Measurements from ENCODE around the gene DNAAF6. TPM values are rescaled to one million over a fixed set of nuclear protein-coding genes. Genes with fewer than 3 reads are reported as not detected.

Gene DNAAF6
- total RNA-seq, 1 experiment from 2014 or later = not detected

GRCh38 chrX:107213477-107213876 is 7.1 kb downstream of the DNAAF6 start:
- H3K36me3 Mint-ChIP-seq (ENCODE audit: insufficient read depth, unreplicated experiment) = no peaks in the 10 kb centered on the region
- ChIA-PET POLR2A (no interaction called here), CTCF (no interaction called here)
- no peak overlapping the region for H3K27ac Mint-ChIP-seq (ENCODE audit: unreplicated experiment)
- Histone ChIP-seq H3K4me1 (no peaks in the 10 kb centered on the region), H3K4me3 (ENCODE audit: low read depth, low read length) (no peak overlapping the region), H3K36me3 (ENCODE audit: control insufficient read depth, insufficient read depth, low read length) (no peaks in the 10 kb centered on the region), H3K9me3 (no peaks in the 10 kb centered on the region), H3K27me3 (replicated peaks; ENCODE audit: control insufficient read depth, insufficient read depth, low read length) (no peaks in the 10 kb centered on the region)
- H3K4me3 Mint-ChIP-seq (ENCODE audit: unreplicated experiment) = no peak overlapping the region
- no peak for TF ChIP-seq CTCF (IDR thresholded peaks at IDR 0.05; ENCODE audit: insufficient read depth in 1 of 2, low read depth in 1 of 2, low read length in 1 of 2, severe bottlenecking in 1 of 2, unreplicated experiment in 1 of 2)
- H3K27me3 Mint-ChIP-seq (ENCODE audit: insufficient read depth, unreplicated experiment) = no peaks in the 10 kb centered on the region
- no peaks in the 10 kb centered on the region for H3K9me3 Mint-ChIP-seq (ENCODE audit: unreplicated experiment)
- no TSS peak for BruUV-seq (replicated peaks)
- intact Hi-C loops (cut with micrococcal nuclease; ENCODE audit: unreplicated experiment) = no loop called here
- DNase-seq = no peak
- H3K4me1 Mint-ChIP-seq (ENCODE audit: low read depth, unreplicated experiment) = no peaks in the 10 kb centered on the region

GRCh38 chrX:107226757-107227156 is 20.3 kb downstream of the DNAAF6 start:
- Mint-ChIP-seq H3K9me3 (ENCODE audit: unreplicated experiment) (no peaks in the 10 kb centered on the region), H3K27ac (ENCODE audit: unreplicated experiment) (no peak overlapping the region), H3K27me3 (ENCODE audit: insufficient read depth, unreplicated experiment) (no peaks in the 10 kb centered on the region), H3K36me3 (ENCODE audit: insufficient read depth, unreplicated experiment) (no peaks in the 10 kb centered on the region), H3K4me3 (ENCODE audit: unreplicated experiment) (no peak overlapping the region), H3K4me1 (ENCODE audit: low read depth, unreplicated experiment) (no peaks in the 10 kb centered on the region)
- no peaks in the 10 kb centered on the region for H3K9me3 ChIP-seq
- ChIA-PET POLR2A (no interaction called here), CTCF (no interaction called here)
- no peak for DNase-seq
- no peak for TF ChIP-seq CTCF (IDR thresholded peaks at IDR 0.05; ENCODE audit: insufficient read depth in 1 of 2, low read depth in 1 of 2, low read length in 1 of 2, severe bottlenecking in 1 of 2, unreplicated experiment in 1 of 2)
- no peak overlapping the region for H3K4me3 ChIP-seq (ENCODE audit: low read depth, low read length)
- intact Hi-C loops (cut with micrococcal nuclease; ENCODE audit: unreplicated experiment) = no loop called here
- H3K27me3 ChIP-seq (replicated peaks; ENCODE audit: control insufficient read depth, insufficient read depth, low read length) = no peaks in the 10 kb centered on the region
- H3K4me1 ChIP-seq = no peaks in the 10 kb centered on the region
- no TSS peak for BruUV-seq (replicated peaks)
- H3K36me3 ChIP-seq (ENCODE audit: control insufficient read depth, insufficient read depth, low read length) = no peaks in the 10 kb centered on the region

- Histone ChIP-seq H3K4me1 (no peaks in the 10 kb centered on the region), H3K36me3 (ENCODE audit: control insufficient read depth, insufficient read depth, low read length) (no peaks in the 10 kb centered on the region), H3K9me3 (no peaks in the 10 kb centered on the region), H3K27me3 (replicated peaks; ENCODE audit: control insufficient read depth, insufficient read depth, low read length) (no peaks in the 10 kb centered on the region), H3K4me3 (ENCODE audit: low read depth, low read length) (no peak overlapping the region)
- DNase-seq = no peak
- Mint-ChIP-seq H3K27me3 (ENCODE audit: insufficient read depth, unreplicated experiment) (no peaks in the 10 kb centered on the region), H3K4me1 (ENCODE audit: low read depth, unreplicated experiment) (no peaks in the 10 kb centered on the region), H3K9me3 (ENCODE audit: unreplicated experiment) (no peaks in the 10 kb centered on the region), H3K4me3 (ENCODE audit: unreplicated experiment) (no peak overlapping the region), H3K36me3 (ENCODE audit: insufficient read depth, unreplicated experiment) (no peaks in the 10 kb centered on the region), H3K27ac (ENCODE audit: unreplicated experiment) (no peak overlapping the region)
- intact Hi-C loops (cut with micrococcal nuclease; ENCODE audit: unreplicated experiment) = no loop called here
- TF ChIP-seq CTCF (IDR thresholded peaks at IDR 0.05; ENCODE audit: insufficient read depth in 1 of 2, low read depth in 1 of 2, low read length in 1 of 2, severe bottlenecking in 1 of 2, unreplicated experiment in 1 of 2) = no peak
- no TSS peak for BruUV-seq (replicated peaks)
- POLR2A ChIA-PET = no interaction called here
- CTCF ChIA-PET = no interaction called here
Observed at GRCh38 chrX:107227780-107228485, 21.5 kb downstream of the DNAAF6 start.
